EL (cell line): ENCODE results near the gene BHLHE23.
A peak's percentile ranks its signal among the peaks of the same experiment; 100 is the strongest.
"Not testable (repeated sequence)": the region's sequence is repeated elsewhere in the genome, so short reads cannot be mapped to it uniquely, and the experiment has no call there.

Experiments used
- DNase-seq: peaks from one replicate; pipeline ENCODE4 v3.0.0-alpha.2; 2016

Gene BHLHE23

GRCh38 chr20:62970307-62971210, 36.2 kb downstream of the BHLHE23 start:
- DNase-seq = peak; percentile 11

GRCh38 chr20:62969939-62970306, 36.8 kb downstream of the BHLHE23 start:
- no peak for DNase-seq

GRCh38 chr20:62969179-62969760, 37.5 kb downstream of the BHLHE23 start:
- no peak for DNase-seq

- DNase-seq = no peak
These were observed 38.2 kb downstream of the BHLHE23 start for GRCh38 chr20:62968378-62969178.

GRCh38 chr20:62967628-62968351, 39.0 kb downstream of the BHLHE23 start:
- no peak for DNase-seq

GRCh38 chr20:62967149-62967501, 39.6 kb downstream of the BHLHE23 start:
- DNase-seq = no peak

- DNase-seq = no peak
These were observed 40.3 kb downstream of the BHLHE23 start for GRCh38 chr20:62966212-62967148.

- DNase-seq = no peak
These were observed 41.4 kb downstream of the BHLHE23 start for GRCh38 chr20:62965363-62965771.

GRCh38 chr20:62964700-62965099, 42.1 kb downstream of the BHLHE23 start:
- DNase-seq = no peak

GRCh38 chr20:62963614-62964397, 43.0 kb downstream of the BHLHE23 start:
- DNase-seq = no peak

- no peak for DNase-seq
These were observed 43.7 kb downstream of the BHLHE23 start for GRCh38 chr20:62962891-62963613.

- DNase-seq = no peak
These were observed 44.4 kb downstream of the BHLHE23 start for GRCh38 chr20:62962221-62962879.

GRCh38 chr20:62961799-62962198, 45.0 kb downstream of the BHLHE23 start:
- DNase-seq = no peak

GRCh38 chr20:62961310-62961783, 45.4 kb downstream of the BHLHE23 start:
- DNase-seq = no peak

- not testable (repeated sequence) for DNase-seq
These were observed 46.1 kb downstream of the BHLHE23 start for GRCh38 chr20:62960446-62961309.

- DNase-seq = no peak
These were observed 46.7 kb downstream of the BHLHE23 start for GRCh38 chr20:62959998-62960436.

GRCh38 chr20:62959101-62959971, 47.4 kb downstream of the BHLHE23 start:
- DNase-seq = no peak
